Colonic mucosa (tissue), 4 donors: ENCODE measurements around the gene ADIRF. TPM values are rescaled to one million over a fixed set of nuclear protein-coding genes. Genes with fewer than 3 reads are reported as not detected.
"Not testable (repeated sequence)": the region's sequence is repeated elsewhere in the genome, so short reads cannot be mapped to it uniquely, and the experiment has no call there.

Source experiments
- DNase-seq: peaks from one replicate; pipeline ENCODE4 v3.0.0-alpha.2; 2020
- H3K27ac ChIP-seq: fragments of 200-600 bp; one replicate; pipeline ENCODE4 v1.8.0; 2021
- H3K27me3 ChIP-seq: fragments of 200-600 bp; one replicate; pipeline ENCODE4 v1.8.0; 2021
- H3K36me3 ChIP-seq: fragments of 200-600 bp; one replicate; pipeline ENCODE4 v1.8.0; 2021
- H3K4me1 ChIP-seq: fragments of 200-600 bp; one replicate; pipeline ENCODE4 v1.8.0; 2021; ENCODE audit warnings: mild to moderate bottlenecking
- H3K4me3 ChIP-seq: fragments of 200-600 bp; one replicate; pipeline ENCODE4 v1.8.0; 2021
- H3K9ac ChIP-seq, 2 donors: one replicate each; pipeline ENCODE4 v1.7.0; 2013; ENCODE audit warnings: control low read depth in 2 of 2, low read depth in 2 of 2, low read length in 2 of 2
- H3K9me3 ChIP-seq: fragments of 200-600 bp; one replicate; pipeline ENCODE4 v1.8.0; 2021
- CTCF ChIP-seq: fragments of 200-600 bp; IDR thresholded peaks from one replicate; pipeline ENCODE4 v1.8.0; 2022; ENCODE audit warnings: antibody characterized with exemption, mild to moderate bottlenecking
- intact Hi-C: fragments of 100-400 bp; cut with DNase I; formaldehyde crosslinking; loops from one replicate; pipeline ENCODE4 v1.14.1; 2022
- total RNA-seq, 2 donors: library from RNA; stranded (reverse); fragmentation: NEBNext Ultra II Directional in 1 of 2; extraction: Animal tissue kit (Norgen Biotek cat#: 25700) in 1 of 2; gene quantifications; one replicate each; pipeline ENCODE4 v1.2.1, GENCODE V29; 2021
- donor health status: healthy.
- donor health status: DM: no; HTN: no; CAD: no.
- donor health status: DM: no; HTN: no; CAD: no.

The ADIRF gene
- total RNA-seq: 10 to 100 TPM; 41.5 to 91.2 TPM

GRCh38 chr10:86968271-86968993, at the start of gene ADIRF:
TSS of gene ADIRF (plus strand) at chr10:86968482. CDS start at chr10:86968545, 63 bp downstream.
- TF ChIP-seq CTCF: no peak
- Histone ChIP-seq H3K4me1 (peaks cover 9% of the 10 kb centered on the region), H3K9me3 (no peaks in the 10 kb centered on the region), H3K36me3 (no peaks in the 10 kb centered on the region), H3K27me3 (no peaks in the 10 kb centered on the region), H3K4me3 (peak within 1 kb of the TSS; percentile 39), H3K27ac (peak within 1 kb of the TSS; percentile 69), H3K9ac (peak within 1 kb of the TSS; percentile 81 to 83)
- peak; percentile 82 for DNase-seq
- intact Hi-C loops: no loop called here

GRCh38 chr10:86922553-86922961, 45.7 kb upstream of the ADIRF start:
- peak overlapping the region; percentile 46 for H3K27ac ChIP-seq
- no peaks in the 10 kb centered on the region for H3K36me3 ChIP-seq

GRCh38 chr10:86929468-86930380, 38.6 kb upstream of the ADIRF start:
- Histone ChIP-seq H3K36me3 (no peaks in the 10 kb centered on the region), H3K9ac (no peak overlapping the region), H3K9me3 (no peaks in the 10 kb centered on the region), H3K27ac (no peak overlapping the region), H3K4me3 (no peak overlapping the region), H3K27me3 (no peaks in the 10 kb centered on the region), H3K4me1 (no peaks in the 10 kb centered on the region)
- TF ChIP-seq CTCF: no peak
- no peak for DNase-seq
- intact Hi-C loops: no loop called here

More at GRCh38 chr10:86922553-86922961, 45.7 kb upstream of the ADIRF start:
- peak; percentile 73 for DNase-seq
- H3K4me3 ChIP-seq: no peak overlapping the region
- no peaks in the 10 kb centered on the region for H3K4me1 ChIP-seq
- TF ChIP-seq CTCF: no peak
- H3K27me3 ChIP-seq: no peaks in the 10 kb centered on the region
- intact Hi-C loops: no loop called here
- H3K9ac ChIP-seq: no peak overlapping the region
- no peaks in the 10 kb centered on the region for H3K9me3 ChIP-seq

GRCh38 chr10:86931872-86932271, 36.4 kb upstream of the ADIRF start:
- no peaks in the 10 kb centered on the region for H3K36me3 ChIP-seq
- no peak for TF ChIP-seq CTCF
- no peaks in the 10 kb centered on the region for H3K9me3 ChIP-seq
- DNase-seq: no peak
- H3K27me3 ChIP-seq: no peaks in the 10 kb centered on the region
- no peak overlapping the region for H3K27ac ChIP-seq
- intact Hi-C loops: no loop called here
- no peak overlapping the region for H3K4me3 ChIP-seq
- H3K4me1 ChIP-seq: no peaks in the 10 kb centered on the region
- no peak overlapping the region for H3K9ac ChIP-seq

GRCh38 chr10:86932674-86933073, 35.6 kb upstream of the ADIRF start:
- Histone ChIP-seq H3K9ac (no peak overlapping the region), H3K27ac (no peak overlapping the region), H3K4me3 (no peak overlapping the region), H3K9me3 (no peaks in the 10 kb centered on the region), H3K36me3 (no peaks in the 10 kb centered on the region), H3K4me1 (no peaks in the 10 kb centered on the region), H3K27me3 (no peaks in the 10 kb centered on the region)
- intact Hi-C loops: no loop called here
- TF ChIP-seq CTCF: no peak
- no peak for DNase-seq

- DNase-seq, H3K9ac ChIP-seq, H3K9me3 ChIP-seq, H3K4me1 ChIP-seq, H3K27ac ChIP-seq, H3K27me3 ChIP-seq, H3K4me3 ChIP-seq, intact Hi-C loops, H3K36me3 ChIP-seq: not testable (repeated sequence)
These were observed 34.0 kb upstream of the ADIRF start for GRCh38 chr10:86934162-86934711.
